Liver (tissue), 3 donors: ENCODE results near the gene SPSB1.

Source experiments
- CTCF ChIP-seq: fragments of 150-350 bp; IDR thresholded peaks from 2 replicates; pipeline ENCODE4 v1.5.1; 2017; ENCODE audit warnings: improper control_type of control experiment, low read depth, low read length; ENCODE audit not compliant: missing input control
- EGR1 ChIP-seq, 2 donors: IDR thresholded peaks; 2 replicates each; pipeline ENCODE4 v1.6.1; 2016 to 2018; ENCODE audit warnings: antibody characterized with exemption in 2 of 2, low read depth in 2 of 2
- FOXA1 ChIP-seq: IDR thresholded peaks from 2 replicates; pipeline ENCODE4 v1.6.1; 2016; ENCODE audit warnings: antibody characterized with exemption
- JUND ChIP-seq, 2 donors: IDR thresholded peaks; 2 replicates each; pipeline ENCODE4 v1.6.1; 2016; ENCODE audit warnings: antibody characterized with exemption in 2 of 2
- RAD21 ChIP-seq, 2 donors: IDR thresholded peaks; 2 replicates each; pipeline ENCODE4 v1.6.1; 2016; ENCODE audit warnings: antibody characterized with exemption in 2 of 2, mild to moderate bottlenecking in 2 of 2
- REST ChIP-seq: IDR thresholded peaks from 2 replicates; pipeline ENCODE4 v1.6.1; 2016; ENCODE audit warnings: antibody characterized with exemption, mild to moderate bottlenecking
- RXRA ChIP-seq, 2 donors: IDR thresholded peaks; 2 replicates each; pipeline ENCODE4 v1.6.1; 2017 to 2018; ENCODE audit warnings: antibody characterized with exemption in 2 of 2, mild to moderate bottlenecking in 1 of 2
- TAF1 ChIP-seq: conservative IDR thresholded peaks from 2 replicates; pipeline ENCODE4 v1.6.1; 2016; ENCODE audit warnings: antibody characterized with exemption, mild to moderate bottlenecking
- YY1 ChIP-seq: IDR thresholded peaks from 2 replicates; pipeline ENCODE4 v1.6.1; 2016; ENCODE audit warnings: antibody characterized with exemption, mild to moderate bottlenecking
- ZBTB33 ChIP-seq: IDR thresholded peaks from 2 replicates; pipeline ENCODE4 v1.6.1; 2016; ENCODE audit warnings: antibody characterized with exemption
- donor health status: healthy.
- donor health status: healthy.

- TF ChIP-seq RXRA (IDR thresholded peaks at IDR 0.05) (no peak), CTCF (no peak), FOXA1 (no peak), TAF1 (no peak), JUND (IDR thresholded peaks at IDR 0.05) (no peak), RAD21 (IDR thresholded peaks at IDR 0.05) (no peak), EGR1 (IDR thresholded peaks at IDR 0.05; ENCODE audit: low read depth in 2 of 2) (no peak), ZBTB33 (no peak), YY1 (no peak), REST (no peak)
Measured at GRCh38 chr1:9349331-9349851, 56.7 kb downstream of the SPSB1 start.
